Measurements from ENCODE around the gene NPAS3. TPM values are rescaled to one million over a fixed set of nuclear protein-coding genes. Genes with fewer than 3 reads are reported as not detected.

The NPAS3 gene
- total and polyA plus RNA-seq, 2 donors (not counting 1 experiment from before 2014, with no cell fraction given): 0.10 to 0.50 TPM

DNA sequence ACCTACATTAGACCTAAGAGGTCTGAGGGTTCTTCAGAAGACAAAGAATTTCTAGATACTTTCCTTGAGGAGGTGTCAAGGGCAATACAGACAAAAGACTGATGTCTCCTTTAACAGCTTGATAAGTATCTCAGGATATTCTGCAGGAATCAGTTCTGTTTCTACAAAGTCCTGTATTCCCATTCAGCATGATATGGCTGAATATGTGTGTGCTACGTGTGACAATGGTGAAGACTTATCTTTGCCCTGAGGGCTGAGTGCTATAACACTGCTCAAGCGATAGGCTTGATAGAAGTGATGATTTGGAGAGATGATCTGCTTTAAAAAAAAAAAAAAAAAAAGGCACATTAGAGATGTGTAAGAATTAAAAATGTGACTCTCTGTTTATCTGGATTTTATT is 582.5 kb downstream of the NPAS3 start:
- Histone ChIP-seq H3K4me2 (ENCODE audit: extremely low read depth, insufficient read depth, low read length) (no peak overlapping the region), H3K27ac (ENCODE audit: insufficient read depth, low read length) (no peak overlapping the region), H3K9me3 (ENCODE audit: control insufficient read depth, insufficient read depth, low read depth, low read length) (no peaks in the 10 kb centered on the region), H3K36me3 (ENCODE audit: control insufficient read depth, insufficient read depth, low read length) (no peaks in the 10 kb centered on the region), H3K4me1 (ENCODE audit: control insufficient read depth, extremely low read depth, insufficient read depth, low read length) (no peaks in the 10 kb centered on the region), H3K27me3 (ENCODE audit: control insufficient read depth, insufficient read depth, low read length) (no peaks in the 10 kb centered on the region), H4K20me1 (ENCODE audit: control insufficient read depth, extremely low read depth, insufficient read depth, low read length) (no peaks in the 10 kb centered on the region), H3K4me3 (replicated peaks in 1 of 4; ENCODE audit: control extremely low read depth in 1 of 4, insufficient read depth in 1 of 4, low read depth in 3 of 4, low read length in 4 of 4) (no peak overlapping the region), H2AFZ (ENCODE audit: low read length) (no peak overlapping the region), H3K79me2 (ENCODE audit: control insufficient read depth, insufficient read depth, low read length) (no peaks in the 10 kb centered on the region), H3K9ac (ENCODE audit: insufficient read depth, low read length) (no peak overlapping the region)
- TF ChIP-seq, protein P1, sequence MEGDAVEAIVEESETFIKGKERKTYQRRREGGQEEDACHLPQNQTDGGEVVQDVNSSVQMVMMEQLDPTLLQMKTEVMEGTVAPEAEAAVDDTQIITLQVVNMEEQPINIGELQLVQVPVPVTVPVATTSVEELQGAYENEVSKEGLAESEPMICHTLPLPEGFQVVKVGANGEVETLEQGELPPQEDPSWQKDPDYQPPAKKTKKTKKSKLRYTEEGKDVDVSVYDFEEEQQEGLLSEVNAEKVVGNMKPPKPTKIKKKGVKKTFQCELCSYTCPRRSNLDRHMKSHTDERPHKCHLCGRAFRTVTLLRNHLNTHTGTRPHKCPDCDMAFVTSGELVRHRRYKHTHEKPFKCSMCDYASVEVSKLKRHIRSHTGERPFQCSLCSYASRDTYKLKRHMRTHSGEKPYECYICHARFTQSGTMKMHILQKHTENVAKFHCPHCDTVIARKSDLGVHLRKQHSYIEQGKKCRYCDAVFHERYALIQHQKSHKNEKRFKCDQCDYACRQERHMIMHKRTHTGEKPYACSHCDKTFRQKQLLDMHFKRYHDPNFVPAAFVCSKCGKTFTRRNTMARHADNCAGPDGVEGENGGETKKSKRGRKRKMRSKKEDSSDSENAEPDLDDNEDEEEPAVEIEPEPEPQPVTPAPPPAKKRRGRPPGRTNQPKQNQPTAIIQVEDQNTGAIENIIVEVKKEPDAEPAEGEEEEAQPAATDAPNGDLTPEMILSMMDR (conservative IDR thresholded peaks at IDR 0.05 in 1 of 2, IDR thresholded peaks at IDR 0.05 in 1 of 2; ENCODE audit: low read depth in 1 of 2, low read length in 2 of 2): no peak
- no peak for TF ChIP-seq EZH2 (IDR thresholded peaks at IDR 0.05; ENCODE audit: low read length, missing control alignments)
- no peak for DNase-seq (ENCODE audit: low read depth in 2 of 2)

- Histone ChIP-seq H3K4me1 (ENCODE audit: control insufficient read depth, extremely low read depth, insufficient read depth, low read length) (no peaks in the 10 kb centered on the region), H3K9ac (ENCODE audit: insufficient read depth, low read length) (no peak overlapping the region), H3K4me3 (replicated peaks in 1 of 4; ENCODE audit: control extremely low read depth in 1 of 4, insufficient read depth in 1 of 4, low read depth in 3 of 4, low read length in 4 of 4) (no peak overlapping the region), H3K36me3 (ENCODE audit: control insufficient read depth, insufficient read depth, low read length) (no peaks in the 10 kb centered on the region), H3K4me2 (ENCODE audit: extremely low read depth, insufficient read depth, low read length) (no peak overlapping the region), H3K27ac (ENCODE audit: insufficient read depth, low read length) (no peak overlapping the region), H3K27me3 (ENCODE audit: control insufficient read depth, insufficient read depth, low read length) (no peaks in the 10 kb centered on the region), H2AFZ (ENCODE audit: low read length) (no peak overlapping the region), H4K20me1 (ENCODE audit: control insufficient read depth, extremely low read depth, insufficient read depth, low read length) (no peaks in the 10 kb centered on the region), H3K79me2 (ENCODE audit: control insufficient read depth, insufficient read depth, low read length) (no peaks in the 10 kb centered on the region), H3K9me3 (ENCODE audit: control insufficient read depth, insufficient read depth, low read depth, low read length) (no peaks in the 10 kb centered on the region)
- DNase-seq (ENCODE audit: low read depth in 2 of 2): no peak
- TF ChIP-seq, protein P1 (conservative IDR thresholded peaks at IDR 0.05 in 1 of 2, IDR thresholded peaks at IDR 0.05 in 1 of 2; ENCODE audit: low read depth in 1 of 2, low read length in 2 of 2): no peak
- TF ChIP-seq EZH2 (IDR thresholded peaks at IDR 0.05; ENCODE audit: low read length, missing control alignments): no peak
Measured at GRCh38 chr14:33524244-33524643, 585.6 kb downstream of the NPAS3 start.

- peak in 1 of 2 donors; percentile 14 for DNase-seq (ENCODE audit: low read depth in 2 of 2)
- Histone ChIP-seq H3K4me1 (ENCODE audit: control insufficient read depth, extremely low read depth, insufficient read depth, low read length) (no peaks in the 10 kb centered on the region), H3K27ac (ENCODE audit: insufficient read depth, low read length) (no peak overlapping the region), H3K4me2 (ENCODE audit: extremely low read depth, insufficient read depth, low read length) (no peak overlapping the region), H4K20me1 (ENCODE audit: control insufficient read depth, extremely low read depth, insufficient read depth, low read length) (no peaks in the 10 kb centered on the region), H3K9me3 (ENCODE audit: control insufficient read depth, insufficient read depth, low read depth, low read length) (no peaks in the 10 kb centered on the region), H3K4me3 (replicated peaks in 1 of 4; ENCODE audit: control extremely low read depth in 1 of 4, insufficient read depth in 1 of 4, low read depth in 3 of 4, low read length in 4 of 4) (no peak overlapping the region), H2AFZ (ENCODE audit: low read length) (no peak overlapping the region), H3K36me3 (ENCODE audit: control insufficient read depth, insufficient read depth, low read length) (no peaks in the 10 kb centered on the region), H3K27me3 (ENCODE audit: control insufficient read depth, insufficient read depth, low read length) (no peaks in the 10 kb centered on the region), H3K9ac (ENCODE audit: insufficient read depth, low read length) (no peak overlapping the region), H3K79me2 (ENCODE audit: control insufficient read depth, insufficient read depth, low read length) (no peaks in the 10 kb centered on the region)
- TF ChIP-seq, protein P1 (conservative IDR thresholded peaks at IDR 0.05 in 1 of 2, IDR thresholded peaks at IDR 0.05 in 1 of 2; ENCODE audit: low read depth in 1 of 2, low read length in 2 of 2): no peak
- TF ChIP-seq EZH2 (IDR thresholded peaks at IDR 0.05; ENCODE audit: low read length, missing control alignments): no peak
Measured at GRCh38 chr14:33525626-33526025, 586.9 kb downstream of the NPAS3 start.
